ENCODE measurements around the gene HOTAIR. TPM values are rescaled to one million over a fixed set of nuclear protein-coding genes. Genes with fewer than 3 reads are reported as not detected.
A peak's percentile ranks its signal among the peaks of the same experiment; 100 is the strongest.

Gene HOTAIR
- total RNA-seq, 1 donor from 2014 or later = not detected

- TF ChIP-seq CTCF (IDR thresholded peaks at IDR 0.05; ENCODE audit: insufficient read depth, low read depth, low read length) = no peak
- TF ChIP-seq EZH2 (IDR thresholded peaks at IDR 0.05; ENCODE audit: insufficient read depth, low read length) = no peak
- H3K36me3 Mint-ChIP-seq (ENCODE audit: low read depth, unreplicated experiment) = peaks cover 2% of the 10 kb centered on the region
- H3K4me3 Mint-ChIP-seq (ENCODE audit: unreplicated experiment) = no peak overlapping the region
- Histone ChIP-seq H3K4me3 (ENCODE audit: insufficient read depth, low read depth, low read length) (no peak overlapping the region), H3K9me3 (ENCODE audit: insufficient read depth, low read depth, low read length) (no peaks in the 10 kb centered on the region), H3K27me3 (ENCODE audit: insufficient read depth, low read length) (peaks cover 84% of the 10 kb centered on the region), H3K4me1 (ENCODE audit: insufficient read depth, low read length) (no peaks in the 10 kb centered on the region), H3K4me2 (ENCODE audit: low read length) (no peak overlapping the region), H3K79me2 (ENCODE audit: insufficient read depth, low read length) (no peaks in the 10 kb centered on the region), H4K20me1 (ENCODE audit: insufficient read depth, low read length) (no peaks in the 10 kb centered on the region), H3K27ac (ENCODE audit: low read depth, low read length) (no peak overlapping the region), H3K36me3 (ENCODE audit: insufficient read depth, low read length) (no peaks in the 10 kb centered on the region), H2AFZ (ENCODE audit: low read depth, low read length) (no peak overlapping the region), H3K9ac (ENCODE audit: low read length) (no peak overlapping the region)
- H3K27me3 Mint-ChIP-seq (ENCODE audit: low read depth, unreplicated experiment) = peaks cover 85% of the 10 kb centered on the region
- FAIRE-seq = no peak
- H3K9me3 Mint-ChIP-seq (ENCODE audit: unreplicated experiment) = peaks cover 10% of the 10 kb centered on the region
- H3K4me1 Mint-ChIP-seq (ENCODE audit: low read depth, unreplicated experiment) = no peaks in the 10 kb centered on the region
- no peak overlapping the region for H3K27ac Mint-ChIP-seq (ENCODE audit: unreplicated experiment)
- no peak for DNase-seq (ENCODE audit: low read depth)
Measured at GRCh38 chr12:54020591-54021405, 46.0 kb upstream of the HOTAIR start.

GRCh38 chr12:54019924-54020590 lies 45.3 kb upstream of the HOTAIR start:
- Histone ChIP-seq H3K27ac (ENCODE audit: low read depth, low read length) (no peak overlapping the region), H3K9me3 (ENCODE audit: insufficient read depth, low read depth, low read length) (no peaks in the 10 kb centered on the region), H4K20me1 (ENCODE audit: insufficient read depth, low read length) (no peaks in the 10 kb centered on the region), H3K36me3 (ENCODE audit: insufficient read depth, low read length) (no peaks in the 10 kb centered on the region), H3K9ac (ENCODE audit: low read length) (no peak overlapping the region), H3K4me1 (ENCODE audit: insufficient read depth, low read length) (no peaks in the 10 kb centered on the region), H3K27me3 (ENCODE audit: insufficient read depth, low read length) (peaks cover 84% of the 10 kb centered on the region), H2AFZ (ENCODE audit: low read depth, low read length) (no peak overlapping the region), H3K79me2 (ENCODE audit: insufficient read depth, low read length) (no peaks in the 10 kb centered on the region), H3K4me3 (ENCODE audit: insufficient read depth, low read depth, low read length) (no peak overlapping the region), H3K4me2 (ENCODE audit: low read length) (no peak overlapping the region)
- FAIRE-seq (no peak), DNase-seq (ENCODE audit: low read depth) (no peak)
- Mint-ChIP-seq H3K4me3 (ENCODE audit: unreplicated experiment) (no peak overlapping the region), H3K4me1 (ENCODE audit: low read depth, unreplicated experiment) (no peaks in the 10 kb centered on the region), H3K27ac (ENCODE audit: unreplicated experiment) (no peak overlapping the region), H3K27me3 (ENCODE audit: low read depth, unreplicated experiment) (peaks cover 85% of the 10 kb centered on the region), H3K36me3 (ENCODE audit: low read depth, unreplicated experiment) (peaks cover 2% of the 10 kb centered on the region), H3K9me3 (ENCODE audit: unreplicated experiment) (peaks cover 10% of the 10 kb centered on the region)
- TF ChIP-seq EZH2 (IDR thresholded peaks at IDR 0.05; ENCODE audit: insufficient read depth, low read length) = peak; percentile 6
- TF ChIP-seq CTCF (IDR thresholded peaks at IDR 0.05; ENCODE audit: insufficient read depth, low read depth, low read length) = no peak

Data from astrocyte (in vitro differentiated cells and primary cell).